GM18951 (cell line): ENCODE measurements around the gene TSPAN5.
"Not testable (repeated sequence)": the region's sequence is repeated elsewhere in the genome, so short reads cannot be mapped to it uniquely, and the experiment has no call there.

Source experiments
- POLR2A ChIP-seq: IDR thresholded peaks from 4 replicates; pipeline ENCODE4 v1.6.1; 2011; ENCODE audit warnings: mild to moderate bottlenecking; ENCODE audit not compliant: insufficient read length, insufficient read depth; ENCODE audit errors: extremely low read depth
- in situ Hi-C: fragments of 300-500 bp; cut with MboI; formaldehyde crosslinking; loops from one replicate; pipeline ENCODE4 v1.12.0; 2022; ENCODE audit warnings: low sequenced_read_pairs, mixed read lengths, inconsistent platforms; ENCODE audit not compliant: unreplicated experiment

TSPAN5 gene

GRCh38 chr4:98544818-98545414 lies 113.5 kb downstream of the TSPAN5 start:
- in situ Hi-C loops = no loop called here
- no peak for TF ChIP-seq POLR2A

- in situ Hi-C loops = no loop called here
- TF ChIP-seq POLR2A = no peak
Measured at GRCh38 chr4:98544141-98544817, 114.1 kb downstream of the TSPAN5 start.

- no peak for TF ChIP-seq POLR2A
- in situ Hi-C loops = no loop called here
Measured at GRCh38 chr4:98542011-98542410, 116.4 kb downstream of the TSPAN5 start.

GRCh38 chr4:98540803-98541202 lies 117.6 kb downstream of the TSPAN5 start:
- in situ Hi-C loops = no loop called here
- no peak for TF ChIP-seq POLR2A

GRCh38 chr4:98539741-98540140 lies 118.7 kb downstream of the TSPAN5 start:
- in situ Hi-C loops = no loop called here

GRCh38 chr4:98539299-98539698 lies 119.1 kb downstream of the TSPAN5 start:
- TF ChIP-seq POLR2A = no peak
- in situ Hi-C loops = no loop called here

More at GRCh38 chr4:98539741-98540140, 118.7 kb downstream of the TSPAN5 start:
- TF ChIP-seq POLR2A = no peak

GRCh38 chr4:98536631-98537030 lies 121.8 kb downstream of the TSPAN5 start:
- TF ChIP-seq POLR2A = no peak
- in situ Hi-C loops = no loop called here

GRCh38 chr4:98534146-98534545 lies 124.3 kb downstream of the TSPAN5 start:
- in situ Hi-C loops = not testable (repeated sequence)

- TF ChIP-seq POLR2A = no peak
- in situ Hi-C loops = no loop called here
Measured at GRCh38 chr4:98530572-98530971, 127.8 kb downstream of the TSPAN5 start.

GRCh38 chr4:98529970-98530569 lies 128.3 kb downstream of the TSPAN5 start:
- in situ Hi-C loops = no loop called here
- no peak for TF ChIP-seq POLR2A

- TF ChIP-seq POLR2A = no peak
- in situ Hi-C loops = no loop called here
Measured at GRCh38 chr4:98528882-98529281, 129.5 kb downstream of the TSPAN5 start.

- in situ Hi-C loops = no loop called here
- no peak for TF ChIP-seq POLR2A
Measured at GRCh38 chr4:98527534-98528269, 130.7 kb downstream of the TSPAN5 start.

GRCh38 chr4:98524230-98524629 lies 134.2 kb downstream of the TSPAN5 start:
- in situ Hi-C loops = no loop called here
- no peak for TF ChIP-seq POLR2A

GRCh38 chr4:98522636-98523395 lies 135.6 kb downstream of the TSPAN5 start:
- in situ Hi-C loops = no loop called here
- TF ChIP-seq POLR2A = no peak
